ENCODE results near the gene LEMD2. TPM values are rescaled to one million over a fixed set of nuclear protein-coding genes. Genes with fewer than 3 reads are reported as not detected.

Gene LEMD2
- total RNA-seq, 1 experiment from 2014 or later = 91.8 TPM

GRCh38 chr6:33774774-33775173 is 14.2 kb downstream of the LEMD2 start:
- WGBS (ENCODE audit: extremely low coverage, insufficient read length, low lambda C conversion rate) = no CpG with 5 or more reads among the region's 3 CpGs
- no peaks in the 10 kb centered on the region for H3K9me3 Mint-ChIP-seq
- H2BK12ac ChIP-seq (ENCODE audit: insufficient read length, low read depth, low read length) = no peak overlapping the region
- no peaks in the 10 kb centered on the region for H3K23me2 ChIP-seq (ENCODE audit: insufficient read length, low read depth, low read length, poor library complexity, severe bottlenecking)
- H2BK120ac ChIP-seq (ENCODE audit: low read depth, low read length, poor library complexity, severe bottlenecking) = no peak overlapping the region
- H3K4me2 ChIP-seq (ENCODE audit: insufficient read depth, insufficient read length, low read length) = no peak overlapping the region
- no peak overlapping the region for H3K9ac ChIP-seq (ENCODE audit: extremely low read depth, insufficient read length, low read length)
- peaks cover 33 to 76% (median 75%) of the 10 kb centered on the region in 3 experiments for H3K36me3 Mint-ChIP-seq (ENCODE audit: insufficient read depth in 1 of 3, low read depth in 3 of 3)
- no peak overlapping the region for H3K4me3 Mint-ChIP-seq
- DNase-seq = no peak
- H3K27ac Mint-ChIP-seq = no peak overlapping the region
- H2BK5ac ChIP-seq (ENCODE audit: insufficient read length, low read length) = no peak overlapping the region
- H3K4me1 ChIP-seq (ENCODE audit: insufficient read depth, low read length) = peaks cover 12% of the 10 kb centered on the region
- H4K5ac ChIP-seq (ENCODE audit: insufficient read length, low read depth, low read length) = no peak overlapping the region
- H2BK20ac ChIP-seq (ENCODE audit: low read depth, low read length, poor library complexity, severe bottlenecking) = no peak overlapping the region
- H3K18ac ChIP-seq (ENCODE audit: insufficient read length, low read depth, low read length) = no peak overlapping the region
- no peak overlapping the region for H3K4ac ChIP-seq (ENCODE audit: low read depth, low read length)
- no peak overlapping the region for H3K56ac ChIP-seq (ENCODE audit: insufficient read length, low read depth, low read length)
- no peak overlapping the region for H2AFZ ChIP-seq (ENCODE audit: low read length)
- H4K91ac ChIP-seq (ENCODE audit: insufficient read length, low read depth, low read length) = no peak overlapping the region
- no peak overlapping the region for H3K23ac ChIP-seq (ENCODE audit: insufficient read length, low read depth, low read length)
- 0 out of 2 replicates have a peak, but pooled peaks cover 2% of the 10 kb centered on the region for H3K27me3 Mint-ChIP-seq (ENCODE audit: low read depth)
- H2BK15ac ChIP-seq (ENCODE audit: low read depth, low read length) = no peak overlapping the region
- no peaks in the 10 kb centered on the region for H4K20me1 ChIP-seq (ENCODE audit: control insufficient read depth, insufficient read depth, insufficient read length)
- no peaks in the 10 kb centered on the region for H3K27me3 ChIP-seq (ENCODE audit: insufficient read depth, low read length)
- H3K27ac ChIP-seq (ENCODE audit: insufficient read length, low read depth, low read length) = no peak overlapping the region
- H3K9me3 ChIP-seq (ENCODE audit: control insufficient read depth, low read depth, low read length) = no peaks in the 10 kb centered on the region
- no peak overlapping the region for H2AK5ac ChIP-seq (ENCODE audit: insufficient read length, low read length)
- TF ChIP-seq CTCF (conservative IDR thresholded peaks at IDR 0.05) = no peak
- no peak overlapping the region for H3K14ac ChIP-seq (ENCODE audit: insufficient read depth, low read length)
- no peak overlapping the region for H4K8ac ChIP-seq (replicated peaks; ENCODE audit: insufficient read length, low read depth, low read length)
- H3T11ph ChIP-seq (ENCODE audit: low read length) = no peak overlapping the region
- H3K79me2 ChIP-seq (ENCODE audit: insufficient read depth, low read length) = no peaks in the 10 kb centered on the region
- peaks cover 56% of the 10 kb centered on the region in 2 experiments for H3K4me1 Mint-ChIP-seq
- no peaks in the 10 kb centered on the region for H3K79me1 ChIP-seq (ENCODE audit: insufficient read depth, low read depth, low read length, poor library complexity, severe bottlenecking)
